ENCODE results near the gene CLDN20.

Gene CLDN20

DNA sequence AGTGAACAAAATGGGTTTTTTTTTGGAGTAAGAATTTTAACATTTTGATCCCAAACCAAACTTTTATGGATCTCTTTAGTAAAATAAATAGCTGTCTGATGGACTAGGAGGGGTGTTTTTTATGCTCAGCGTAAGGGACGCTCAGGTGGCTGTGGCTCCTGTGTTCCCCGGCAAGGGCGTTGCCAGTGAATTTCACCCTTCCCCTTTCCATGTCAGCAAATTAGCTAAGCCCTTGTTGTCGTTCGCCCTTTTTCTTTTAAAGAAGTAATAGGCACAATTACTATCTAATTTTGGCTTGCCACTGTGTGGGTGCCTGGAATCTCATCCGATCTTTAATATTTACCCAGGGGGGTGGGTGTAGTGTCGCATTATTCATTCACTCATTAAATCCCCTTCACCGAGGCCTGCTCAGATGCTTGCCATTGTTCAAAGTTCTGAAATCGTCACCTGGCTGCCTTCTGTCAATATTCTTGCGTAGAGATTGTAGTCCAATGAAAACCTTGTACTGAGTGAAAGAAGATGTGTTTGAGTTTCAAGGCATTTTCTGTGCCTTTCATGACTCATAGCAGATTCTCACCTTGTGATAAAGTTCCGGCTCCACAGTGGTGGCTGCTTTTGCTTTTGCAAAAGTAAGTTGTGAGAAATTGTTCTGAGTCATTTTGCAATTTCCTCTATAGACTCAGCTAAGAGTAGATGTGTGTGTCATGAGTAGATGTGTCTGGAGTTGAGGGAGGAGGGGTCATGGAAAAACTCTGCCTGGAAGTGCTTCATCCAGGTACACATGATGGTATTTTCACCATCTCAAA, 40.0 kb upstream of the CLDN20 start:
- no peak overlapping the region for H3K27ac ChIP-seq (replicated peaks; ENCODE audit: low read length)
- WGBS, 2 donors (ENCODE audit: extremely low coverage in 2 of 2, insufficient read length in 2 of 2, insufficient replicate concordance in 1 of 2), result no CpG with 5 or more reads among the region's 12 CpGs
- DNase-seq (ENCODE audit: low spot score), result no peak

DNA sequence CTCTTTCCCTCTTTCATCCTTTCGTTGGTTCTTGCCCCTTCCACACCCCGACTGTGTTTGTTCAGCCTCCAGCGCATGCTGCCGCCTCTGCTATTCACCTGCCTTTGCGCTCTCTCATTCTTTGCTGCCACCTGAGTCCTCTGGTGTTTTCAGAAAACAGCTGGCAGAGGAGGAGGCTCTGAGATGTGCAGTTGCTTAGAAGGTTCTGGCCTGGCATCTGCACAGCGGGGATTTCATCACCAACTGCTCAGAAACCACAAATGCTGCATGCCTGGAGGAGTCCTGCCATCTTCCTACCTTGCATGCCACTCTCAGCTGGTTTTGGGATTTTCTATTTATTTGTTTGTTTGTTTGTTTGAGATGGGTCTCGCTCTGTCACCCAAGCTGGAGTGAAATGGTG, 39.2 kb upstream of the CLDN20 start:
- no peak overlapping the region for H3K4ac ChIP-seq (ENCODE audit: low read length)
- no peak overlapping the region for H4K91ac ChIP-seq (ENCODE audit: low read depth, low read length, poor library complexity)
- H3K27me3 ChIP-seq (ENCODE audit: control insufficient read depth in 3 of 3, insufficient read depth in 3 of 3, low read depth in 1 of 3, low read length in 3 of 3), result no peaks in the 10 kb centered on the region
- H3K9me3 ChIP-seq (replicated peaks in 1 of 2; ENCODE audit: control insufficient read depth in 2 of 2, insufficient read depth in 1 of 2, low read depth in 1 of 2, low read length in 2 of 2), result peaks cover 5 to 7% of the 10 kb centered on the region in 2 donors
- no peaks in the 10 kb centered on the region for H3K79me1 ChIP-seq (ENCODE audit: low read depth, low read length)
- no peak overlapping the region for H3K14ac ChIP-seq (ENCODE audit: low read length)
- H3K27ac ChIP-seq (replicated peaks; ENCODE audit: low read length), result no peak overlapping the region
- H2BK5ac ChIP-seq (ENCODE audit: low read length), result no peak overlapping the region
- H3K9ac ChIP-seq (ENCODE audit: low read depth, low read length, poor library complexity), result no peak overlapping the region
- peak overlapping the region; percentile 25 for H3K18ac ChIP-seq (ENCODE audit: low read length)
- peaks cover 0 to 6% of the 10 kb centered on the region in 2 donors for H3K4me1 ChIP-seq (ENCODE audit: control insufficient read depth in 2 of 2, insufficient read depth in 1 of 2, low read depth in 1 of 2, low read length in 2 of 2)
- no peak overlapping the region for H4K8ac ChIP-seq (ENCODE audit: low read depth, low read length)
- H2BK120ac ChIP-seq (ENCODE audit: low read depth, low read length), result no peak overlapping the region
- no peak overlapping the region for H3K4me2 ChIP-seq (ENCODE audit: insufficient read depth, low read length, poor library complexity, severe bottlenecking)
- no peak overlapping the region for H2BK12ac ChIP-seq (ENCODE audit: low read length)
- DNase-seq (ENCODE audit: low spot score), result no peak
- no peak overlapping the region for H2AFZ ChIP-seq (ENCODE audit: low read length)
- H3K4me3 ChIP-seq (ENCODE audit: low read length in 2 of 2), result no peak overlapping the region
- peaks cover 0 to 69% of the 10 kb centered on the region in 2 donors for H3K36me3 ChIP-seq (replicated peaks in 1 of 2; ENCODE audit: control insufficient read depth in 2 of 2, insufficient read depth in 2 of 2, low read length in 2 of 2)
- no peak overlapping the region for H2BK15ac ChIP-seq (ENCODE audit: low read length)
- WGBS, 2 donors (ENCODE audit: extremely low coverage in 2 of 2, insufficient read length in 2 of 2, insufficient replicate concordance in 1 of 2), result no CpG with 5 or more reads among the region's 7 CpGs
- no peak overlapping the region for H2AK5ac ChIP-seq (ENCODE audit: low read depth, low read length)
- H3K23ac ChIP-seq (ENCODE audit: low read depth, low read length, poor library complexity), result no peak overlapping the region

More for the DNA sequence above, 40.0 kb upstream of the CLDN20 start:
- H3K27me3 ChIP-seq (ENCODE audit: control insufficient read depth in 3 of 3, insufficient read depth in 3 of 3, low read depth in 1 of 3, low read length in 3 of 3), result no peaks in the 10 kb centered on the region
- no peak overlapping the region for H2BK15ac ChIP-seq (ENCODE audit: low read length)
- H3K9me3 ChIP-seq (replicated peaks in 1 of 2; ENCODE audit: control insufficient read depth in 2 of 2, insufficient read depth in 1 of 2, low read depth in 1 of 2, low read length in 2 of 2), result peaks cover 3 to 5% of the 10 kb centered on the region in 2 donors
- H3K79me1 ChIP-seq (ENCODE audit: low read depth, low read length), result no peaks in the 10 kb centered on the region
- H2AFZ ChIP-seq (ENCODE audit: low read length), result no peak overlapping the region
- H3K4me2 ChIP-seq (ENCODE audit: insufficient read depth, low read length, poor library complexity, severe bottlenecking), result no peak overlapping the region
- H4K8ac ChIP-seq (ENCODE audit: low read depth, low read length), result no peak overlapping the region
- no peak overlapping the region for H3K23ac ChIP-seq (ENCODE audit: low read depth, low read length, poor library complexity)
- H3K4me1 ChIP-seq (ENCODE audit: control insufficient read depth in 2 of 2, insufficient read depth in 1 of 2, low read depth in 1 of 2, low read length in 2 of 2), result peaks cover 0 to 6% of the 10 kb centered on the region in 2 donors
- H3K14ac ChIP-seq (ENCODE audit: low read length), result no peak overlapping the region
- H3K18ac ChIP-seq (ENCODE audit: low read length), result no peak overlapping the region
- H3K4me3 ChIP-seq (ENCODE audit: low read length in 2 of 2), result no peak overlapping the region
- H4K91ac ChIP-seq (ENCODE audit: low read depth, low read length, poor library complexity), result no peak overlapping the region
- H2BK12ac ChIP-seq (ENCODE audit: low read length), result no peak overlapping the region
- no peak overlapping the region for H2BK5ac ChIP-seq (ENCODE audit: low read length)
- H2BK120ac ChIP-seq (ENCODE audit: low read depth, low read length), result no peak overlapping the region
- H3K9ac ChIP-seq (ENCODE audit: low read depth, low read length, poor library complexity), result no peak overlapping the region
- H3K36me3 ChIP-seq (replicated peaks in 1 of 2; ENCODE audit: control insufficient read depth in 2 of 2, insufficient read depth in 2 of 2, low read length in 2 of 2), result peaks cover 0 to 69% of the 10 kb centered on the region in 2 donors
- H2AK5ac ChIP-seq (ENCODE audit: low read depth, low read length), result no peak overlapping the region
- H3K4ac ChIP-seq (ENCODE audit: low read length), result no peak overlapping the region

DNA sequence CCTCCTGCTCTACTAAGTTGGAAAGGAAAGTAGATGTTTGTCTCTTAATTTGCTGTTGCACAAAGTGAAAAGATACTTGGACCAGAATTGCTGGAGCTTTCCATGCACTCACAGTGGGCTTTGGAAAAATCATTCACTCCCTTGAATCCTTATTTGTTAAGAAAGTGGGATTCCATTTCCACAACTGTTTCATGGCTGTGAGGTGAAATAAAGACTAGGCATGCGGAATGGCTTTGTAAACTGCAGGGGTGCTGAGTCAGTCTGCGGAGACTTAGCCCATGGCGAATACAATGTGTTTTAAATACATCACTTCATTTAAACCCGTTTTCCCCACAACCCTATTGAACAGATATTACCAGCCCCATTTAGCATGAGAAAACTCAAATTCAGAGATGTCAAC, 36.8 kb upstream of the CLDN20 start:
- Histone ChIP-seq H3K23ac (ENCODE audit: low read depth, low read length, poor library complexity) (no peak overlapping the region), H2BK15ac (ENCODE audit: low read length) (no peak overlapping the region), H3K18ac (ENCODE audit: low read length) (no peak overlapping the region), H2AK5ac (ENCODE audit: low read depth, low read length) (no peak overlapping the region), H2BK120ac (ENCODE audit: low read depth, low read length) (no peak overlapping the region), H3K4me2 (ENCODE audit: insufficient read depth, low read length, poor library complexity, severe bottlenecking) (no peak overlapping the region), H3K27me3 (ENCODE audit: control insufficient read depth in 3 of 3, insufficient read depth in 3 of 3, low read depth in 1 of 3, low read length in 3 of 3) (no peaks in the 10 kb centered on the region), H3K4me3 (ENCODE audit: low read length in 2 of 2) (no peak overlapping the region), H3K9me3 (replicated peaks in 1 of 2; ENCODE audit: control insufficient read depth in 2 of 2, insufficient read depth in 1 of 2, low read depth in 1 of 2, low read length in 2 of 2) (peaks cover 7 to 8% of the 10 kb centered on the region in 2 donors), H3K14ac (ENCODE audit: low read length) (no peak overlapping the region), H3K27ac (replicated peaks; ENCODE audit: low read length) (peak overlapping the region; percentile 64), H4K91ac (ENCODE audit: low read depth, low read length, poor library complexity) (no peak overlapping the region), H4K8ac (ENCODE audit: low read depth, low read length) (no peak overlapping the region), H3K4me1 (ENCODE audit: control insufficient read depth in 2 of 2, insufficient read depth in 1 of 2, low read depth in 1 of 2, low read length in 2 of 2) (peaks cover 0 to 2% of the 10 kb centered on the region in 2 donors), H2BK5ac (ENCODE audit: low read length) (no peak overlapping the region), H2AFZ (ENCODE audit: low read length) (no peak overlapping the region), H2BK12ac (ENCODE audit: low read length) (no peak overlapping the region), H3K36me3 (replicated peaks in 1 of 2; ENCODE audit: control insufficient read depth in 2 of 2, insufficient read depth in 2 of 2, low read length in 2 of 2) (peaks cover 0 to 71% of the 10 kb centered on the region in 2 donors), H3K9ac (ENCODE audit: low read depth, low read length, poor library complexity) (no peak overlapping the region), H3K79me1 (ENCODE audit: low read depth, low read length) (no peaks in the 10 kb centered on the region), H3K4ac (ENCODE audit: low read length) (no peak overlapping the region)
- WGBS, 2 donors (ENCODE audit: extremely low coverage in 2 of 2, insufficient read length in 2 of 2, insufficient replicate concordance in 1 of 2), result no CpG with 5 or more reads among the region's 4 CpGs
- no peak for DNase-seq (ENCODE audit: low spot score)

DNA sequence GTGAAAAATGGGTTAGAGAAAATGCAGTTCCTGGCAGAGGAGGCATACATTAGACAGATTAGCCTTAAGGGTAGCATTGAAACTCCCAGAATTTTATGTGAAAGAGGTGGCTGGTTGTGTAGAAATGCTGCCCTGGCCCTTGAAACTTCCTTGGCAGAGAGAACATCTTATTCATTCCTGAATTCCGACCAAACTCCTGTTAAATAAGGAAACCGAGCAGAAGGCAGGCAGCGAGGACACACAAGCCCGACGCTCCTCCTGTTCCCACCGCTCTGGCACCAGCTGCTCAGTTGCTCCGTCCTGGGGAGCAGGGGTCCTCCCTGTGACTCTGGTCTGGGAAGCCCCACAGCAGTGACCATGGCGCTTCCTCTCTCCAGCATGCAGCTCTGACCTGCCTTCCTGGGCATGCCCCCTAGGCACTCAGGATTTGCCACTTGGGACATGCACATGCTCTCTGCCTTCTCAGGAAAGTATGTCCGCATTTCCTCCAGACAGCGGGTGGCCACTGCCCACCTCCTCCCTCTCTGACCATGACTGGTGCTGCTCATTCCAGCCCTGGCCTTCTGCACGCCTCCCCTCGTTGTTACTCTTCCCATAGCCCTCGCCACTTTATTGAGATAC, 35.2 kb upstream of the CLDN20 start:
- Histone ChIP-seq H2BK15ac (ENCODE audit: low read length) (no peak overlapping the region), H3K4ac (ENCODE audit: low read length) (no peak overlapping the region), H3K27me3 (ENCODE audit: control insufficient read depth in 3 of 3, insufficient read depth in 3 of 3, low read depth in 1 of 3, low read length in 3 of 3) (no peaks in the 10 kb centered on the region), H3K4me3 (ENCODE audit: low read length in 2 of 2) (no peak overlapping the region), H3K23ac (ENCODE audit: low read depth, low read length, poor library complexity) (no peak overlapping the region), H3K79me1 (ENCODE audit: low read depth, low read length) (no peaks in the 10 kb centered on the region), H4K91ac (ENCODE audit: low read depth, low read length, poor library complexity) (peak overlapping the region; percentile 11), H2AFZ (ENCODE audit: low read length) (no peak overlapping the region), H2BK120ac (ENCODE audit: low read depth, low read length) (no peak overlapping the region), H2BK12ac (ENCODE audit: low read length) (no peak overlapping the region), H3K36me3 (replicated peaks in 1 of 2; ENCODE audit: control insufficient read depth in 2 of 2, insufficient read depth in 2 of 2, low read length in 2 of 2) (peaks cover 0 to 79% of the 10 kb centered on the region in 2 donors), H3K9ac (ENCODE audit: low read depth, low read length, poor library complexity) (no peak overlapping the region), H3K18ac (ENCODE audit: low read length) (peak overlapping the region; percentile 76), H4K8ac (ENCODE audit: low read depth, low read length) (no peak overlapping the region), H2BK5ac (ENCODE audit: low read length) (no peak overlapping the region), H3K9me3 (replicated peaks in 1 of 2; ENCODE audit: control insufficient read depth in 2 of 2, insufficient read depth in 1 of 2, low read depth in 1 of 2, low read length in 2 of 2) (peaks cover 7 to 8% of the 10 kb centered on the region in 2 donors), H3K14ac (ENCODE audit: low read length) (no peak overlapping the region), H3K4me1 (ENCODE audit: control insufficient read depth in 2 of 2, insufficient read depth in 1 of 2, low read depth in 1 of 2, low read length in 2 of 2) (peaks cover 0 to 2% of the 10 kb centered on the region in 2 donors), H2AK5ac (ENCODE audit: low read depth, low read length) (no peak overlapping the region), H3K4me2 (ENCODE audit: insufficient read depth, low read length, poor library complexity, severe bottlenecking) (no peak overlapping the region), H3K27ac (replicated peaks; ENCODE audit: low read length) (no peak overlapping the region)
- no peak for DNase-seq (ENCODE audit: low spot score)
- no CpG with 5 or more reads among the region's 13 CpGs for WGBS, 2 donors (ENCODE audit: extremely low coverage in 2 of 2, insufficient read length in 2 of 2, insufficient replicate concordance in 1 of 2)

Measured in neuronal stem cell (in vitro differentiated cells).